Liver (tissue), 9 donors: Measurements from ENCODE around the gene FAM204A. TPM values are rescaled to one million over a fixed set of nuclear protein-coding genes. Genes with fewer than 3 reads are reported as not detected.
A peak's percentile ranks its signal among the peaks of the same experiment; 100 is the strongest.

Experiments used
- DNase-seq: peaks from one replicate; pipeline ENCODE4 v3.0.0-alpha.2; 2017; ENCODE audit warnings: low spot score
- H3K27ac ChIP-seq, 2 donors: one replicate each; pipeline ENCODE4 v1.7.0; 2013; ENCODE audit warnings: inconsistent platforms in 2 of 2, low read length in 2 of 2, control low read depth in 1 of 2, low read depth in 1 of 2, mild to moderate bottlenecking in 1 of 2
- H3K27me3 ChIP-seq, 4 donors: one replicate each; pipeline versions ENCODE4 v1.6.1 to v1.7.0; 2013; ENCODE audit warnings: low read length in 3 of 4, inconsistent platforms in 1 of 4, mild to moderate bottlenecking in 1 of 4, moderate library complexity in 1 of 4; ENCODE audit not compliant: control insufficient read depth in 4 of 4, insufficient read depth in 4 of 4
- H3K36me3 ChIP-seq, 4 donors: one replicate each; pipeline versions ENCODE4 v1.6.1 to v1.7.0; 2013; ENCODE audit warnings: low read length in 3 of 4, mild to moderate bottlenecking in 3 of 4, low read depth in 1 of 4, moderate library complexity in 1 of 4; ENCODE audit not compliant: control insufficient read depth in 4 of 4, insufficient read depth in 3 of 4
- H3K4me1 ChIP-seq, 4 donors: one replicate each; pipeline versions ENCODE4 v1.6.1 to v1.7.0; 2013; ENCODE audit warnings: low read length in 3 of 4, mild to moderate bottlenecking in 3 of 4, moderate library complexity in 1 of 4; ENCODE audit not compliant: control insufficient read depth in 4 of 4, insufficient read depth in 4 of 4
- H3K4me3 ChIP-seq, 3 donors: one replicate each; pipeline versions ENCODE4 v1.6.1 to v1.7.0; 2013; ENCODE audit warnings: low read length in 3 of 3, control low read depth in 1 of 3, low read depth in 1 of 3, mild to moderate bottlenecking in 1 of 3
- H3K9ac ChIP-seq, 2 donors: one replicate each; pipeline ENCODE4 v1.7.0; 2013; ENCODE audit warnings: low read length in 2 of 2, mild to moderate bottlenecking in 2 of 2, moderate library complexity in 2 of 2, control low read depth in 1 of 2, low read depth in 1 of 2
- H3K9me3 ChIP-seq, 4 donors: one replicate each; pipeline versions ENCODE4 v1.6.1 to v1.7.0; 2013; ENCODE audit warnings: low read length in 3 of 4; ENCODE audit not compliant: control insufficient read depth in 4 of 4
- EGR1 ChIP-seq, 2 donors: IDR thresholded peaks; 2 replicates each; pipeline ENCODE4 v1.6.1; 2016 to 2018; ENCODE audit warnings: antibody characterized with exemption in 2 of 2, low read depth in 2 of 2
- FOXA1 ChIP-seq: IDR thresholded peaks from 2 replicates; pipeline ENCODE4 v1.6.1; 2016; ENCODE audit warnings: antibody characterized with exemption
- FOXA2 ChIP-seq: IDR thresholded peaks from 2 replicates; pipeline ENCODE4 v1.6.1; 2016; ENCODE audit warnings: antibody characterized with exemption
- HNF4A ChIP-seq, 2 donors: conservative IDR thresholded peaks; 2 replicates each; pipeline ENCODE4 v1.6.1; 2016; ENCODE audit warnings: antibody characterized with exemption in 2 of 2, mild to moderate bottlenecking in 2 of 2
- HNF4G ChIP-seq: IDR thresholded peaks from 2 replicates; pipeline ENCODE4 v1.6.1; 2016; ENCODE audit warnings: antibody characterized with exemption
- JUND ChIP-seq, 2 donors: IDR thresholded peaks; 2 replicates each; pipeline ENCODE4 v1.6.1; 2016; ENCODE audit warnings: antibody characterized with exemption in 2 of 2
- MAX ChIP-seq: IDR thresholded peaks from 2 replicates; pipeline ENCODE4 v1.6.1; 2016; ENCODE audit warnings: antibody characterized with exemption
- NR2F2 ChIP-seq: IDR thresholded peaks from 2 replicates; pipeline ENCODE4 v1.6.1; 2016; ENCODE audit warnings: antibody characterized with exemption
- RAD21 ChIP-seq, 2 donors: IDR thresholded peaks; 2 replicates each; pipeline ENCODE4 v1.6.1; 2016; ENCODE audit warnings: antibody characterized with exemption in 2 of 2, mild to moderate bottlenecking in 2 of 2
- REST ChIP-seq: IDR thresholded peaks from 2 replicates; pipeline ENCODE4 v1.6.1; 2016; ENCODE audit warnings: antibody characterized with exemption, mild to moderate bottlenecking
- RXRA ChIP-seq, 2 donors: IDR thresholded peaks; 2 replicates each; pipeline ENCODE4 v1.6.1; 2017 to 2018; ENCODE audit warnings: antibody characterized with exemption in 2 of 2, mild to moderate bottlenecking in 1 of 2
- SP1 ChIP-seq: IDR thresholded peaks from 2 replicates; pipeline ENCODE4 v1.6.1; 2018; ENCODE audit warnings: antibody characterized with exemption, mild to moderate bottlenecking
- TAF1 ChIP-seq: conservative IDR thresholded peaks from 2 replicates; pipeline ENCODE4 v1.6.1; 2016; ENCODE audit warnings: antibody characterized with exemption, mild to moderate bottlenecking
- YY1 ChIP-seq: IDR thresholded peaks from 2 replicates; pipeline ENCODE4 v1.6.1; 2016; ENCODE audit warnings: antibody characterized with exemption, mild to moderate bottlenecking
- WGBS: extraction: QIAGEN DNeasy Blood & Tissue Kit; methylation state at CpG from one replicate; pipeline ENCODE4 v1.1.7; 2013; 5-methylcytosine and 5-hydroxymethylcytosine counted together
- polyA plus RNA-seq, 2 donors: library from polyadenylated mRNA; stranded (reverse) in 1 of 2; unstranded in 1 of 2; fragments of 200-250 nt in 1 of 2; fragments of >200 nt in 1 of 2; fragmentation: Nextera tagmentation in 1 of 2; extraction: Ambion mirVana in 1 of 2; gene quantifications; one replicate each; pipeline versions ENCODE4 v1.2.1 to v1.2.3, GENCODE V29; 2013 to 2015
- total RNA-seq, 2 donors: library from RNA; depleted of rRNA; stranded (reverse); fragments of >200 nt; gene quantifications; one replicate each; pipeline ENCODE4 v1.2.3, GENCODE V29; 2014
- TF ChIP-seq, protein P1 (sequence below): IDR thresholded peaks from 2 replicates; pipeline ENCODE4 v1.6.1; 2016; ENCODE audit warnings: antibody characterized with exemption
- TF ChIP-seq, protein P2 (sequence below): IDR thresholded peaks from 2 replicates; pipeline ENCODE4 v1.6.1; 2016; ENCODE audit warnings: antibody characterized with exemption
- TF ChIP-seq, protein P3 (sequence below): fragments of 150-350 bp; IDR thresholded peaks from 2 replicates; pipeline ENCODE4 v1.5.1; 2017; ENCODE audit warnings: improper control_type of control experiment, low read depth, low read length; ENCODE audit not compliant: missing input control
- donor health status: healthy.
- donor health status: healthy.
- donor health status: healthy.
- donor health status: healthy.
- donor health status: healthy.

The FAM204A gene
- total and polyA plus RNA-seq, 4 donors, result 17.4 to 22.8 (median 21.3) TPM

- TF ChIP-seq, protein P1, sequence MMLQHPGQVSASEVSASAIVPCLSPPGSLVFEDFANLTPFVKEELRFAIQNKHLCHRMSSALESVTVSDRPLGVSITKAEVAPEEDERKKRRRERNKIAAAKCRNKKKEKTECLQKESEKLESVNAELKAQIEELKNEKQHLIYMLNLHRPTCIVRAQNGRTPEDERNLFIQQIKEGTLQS, result no peak
- TF ChIP-seq RXRA (IDR thresholded peaks at IDR 0.05), result no peak
- TF ChIP-seq, protein P2, sequence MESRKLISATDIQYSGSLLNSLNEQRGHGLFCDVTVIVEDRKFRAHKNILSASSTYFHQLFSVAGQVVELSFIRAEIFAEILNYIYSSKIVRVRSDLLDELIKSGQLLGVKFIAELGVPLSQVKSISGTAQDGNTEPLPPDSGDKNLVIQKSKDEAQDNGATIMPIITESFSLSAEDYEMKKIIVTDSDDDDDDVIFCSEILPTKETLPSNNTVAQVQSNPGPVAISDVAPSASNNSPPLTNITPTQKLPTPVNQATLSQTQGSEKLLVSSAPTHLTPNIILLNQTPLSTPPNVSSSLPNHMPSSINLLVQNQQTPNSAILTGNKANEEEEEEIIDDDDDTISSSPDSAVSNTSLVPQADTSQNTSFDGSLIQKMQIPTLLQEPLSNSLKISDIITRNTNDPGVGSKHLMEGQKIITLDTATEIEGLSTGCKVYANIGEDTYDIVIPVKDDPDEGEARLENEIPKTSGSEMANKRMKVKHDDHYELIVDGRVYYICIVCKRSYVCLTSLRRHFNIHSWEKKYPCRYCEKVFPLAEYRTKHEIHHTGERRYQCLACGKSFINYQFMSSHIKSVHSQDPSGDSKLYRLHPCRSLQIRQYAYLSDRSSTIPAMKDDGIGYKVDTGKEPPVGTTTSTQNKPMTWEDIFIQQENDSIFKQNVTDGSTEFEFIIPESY, result no peak
- no peak for TF ChIP-seq HNF4G
- no peak for TF ChIP-seq REST
- TF ChIP-seq YY1, result no peak
- no peak for TF ChIP-seq MAX
- no peak for TF ChIP-seq NR2F2
- TF ChIP-seq SP1, result no peak
- TF ChIP-seq FOXA2, result no peak
- TF ChIP-seq JUND (IDR thresholded peaks at IDR 0.05), result no peak
- no peak for TF ChIP-seq HNF4A (conservative IDR thresholded peaks at IDR 0.05)
- no peak for TF ChIP-seq EGR1 (IDR thresholded peaks at IDR 0.05; ENCODE audit: low read depth in 2 of 2)
- TF ChIP-seq FOXA1, result no peak
- no peak for TF ChIP-seq TAF1
- no peak for TF ChIP-seq RAD21 (IDR thresholded peaks at IDR 0.05)
- TF ChIP-seq, protein P3, sequence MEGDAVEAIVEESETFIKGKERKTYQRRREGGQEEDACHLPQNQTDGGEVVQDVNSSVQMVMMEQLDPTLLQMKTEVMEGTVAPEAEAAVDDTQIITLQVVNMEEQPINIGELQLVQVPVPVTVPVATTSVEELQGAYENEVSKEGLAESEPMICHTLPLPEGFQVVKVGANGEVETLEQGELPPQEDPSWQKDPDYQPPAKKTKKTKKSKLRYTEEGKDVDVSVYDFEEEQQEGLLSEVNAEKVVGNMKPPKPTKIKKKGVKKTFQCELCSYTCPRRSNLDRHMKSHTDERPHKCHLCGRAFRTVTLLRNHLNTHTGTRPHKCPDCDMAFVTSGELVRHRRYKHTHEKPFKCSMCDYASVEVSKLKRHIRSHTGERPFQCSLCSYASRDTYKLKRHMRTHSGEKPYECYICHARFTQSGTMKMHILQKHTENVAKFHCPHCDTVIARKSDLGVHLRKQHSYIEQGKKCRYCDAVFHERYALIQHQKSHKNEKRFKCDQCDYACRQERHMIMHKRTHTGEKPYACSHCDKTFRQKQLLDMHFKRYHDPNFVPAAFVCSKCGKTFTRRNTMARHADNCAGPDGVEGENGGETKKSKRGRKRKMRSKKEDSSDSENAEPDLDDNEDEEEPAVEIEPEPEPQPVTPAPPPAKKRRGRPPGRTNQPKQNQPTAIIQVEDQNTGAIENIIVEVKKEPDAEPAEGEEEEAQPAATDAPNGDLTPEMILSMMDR, result no peak
- WGBS, result 73% methylated on average over 2 of the region's 2 CpGs
- Histone ChIP-seq H3K4me1 (no peaks in the 10 kb centered on the region), H3K4me3 (peak overlapping the region in 1 of 3 donors; percentile 32), H3K27ac (no peak overlapping the region), H3K9me3 (peaks cover 8 to 16% (median 13%) of the 10 kb centered on the region in 4 donors), H3K27me3 (no peaks in the 10 kb centered on the region), H3K36me3 (no peaks in the 10 kb centered on the region), H3K9ac (no peak overlapping the region)
- no peak for DNase-seq
These were observed 64.3 kb downstream of the FAM204A start for GRCh38 chr10:118277871-118278270.

DNA sequence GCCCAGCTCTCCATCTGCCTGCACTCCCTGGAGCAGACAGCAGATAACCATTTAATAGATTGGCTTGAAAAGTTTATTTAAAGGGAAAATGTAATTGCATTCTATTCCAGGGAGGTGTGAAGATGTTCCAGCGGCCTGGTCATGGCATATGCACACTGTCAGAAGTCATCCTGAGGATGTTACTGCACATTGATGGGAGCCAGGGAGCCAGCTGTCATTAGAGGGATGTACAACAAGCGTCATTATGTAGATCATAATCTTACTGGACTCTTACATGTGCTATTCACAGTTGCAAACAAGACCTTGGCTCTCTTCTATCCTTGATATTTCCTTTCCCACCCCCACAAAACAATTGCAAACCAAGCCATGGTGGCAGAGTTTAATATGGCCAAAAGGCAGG is 65.4 kb downstream of the FAM204A start:
- peaks cover 8 to 16% (median 13%) of the 10 kb centered on the region in 4 donors for H3K9me3 ChIP-seq
- peaks cover 0 to 7% (median 0%) of the 10 kb centered on the region in 4 donors for H3K27me3 ChIP-seq
- H3K4me1 ChIP-seq, result no peaks in the 10 kb centered on the region
- H3K4me3 ChIP-seq, result no peak overlapping the region
- H3K36me3 ChIP-seq, result no peaks in the 10 kb centered on the region
- no peak overlapping the region for H3K9ac ChIP-seq
- H3K27ac ChIP-seq, result no peak overlapping the region
- WGBS, result 76% methylated on average over 2 of the region's 2 CpGs
- no peak for DNase-seq
- TF ChIP-seq HNF4G (no peak), SP1 (no peak), FOXA2 (no peak)
- TF ChIP-seq, protein P3, result no peak
- TF ChIP-seq, protein P2, result no peak
